Measurements from ENCODE around the gene AKAP12.

Gene AKAP12

DNA sequence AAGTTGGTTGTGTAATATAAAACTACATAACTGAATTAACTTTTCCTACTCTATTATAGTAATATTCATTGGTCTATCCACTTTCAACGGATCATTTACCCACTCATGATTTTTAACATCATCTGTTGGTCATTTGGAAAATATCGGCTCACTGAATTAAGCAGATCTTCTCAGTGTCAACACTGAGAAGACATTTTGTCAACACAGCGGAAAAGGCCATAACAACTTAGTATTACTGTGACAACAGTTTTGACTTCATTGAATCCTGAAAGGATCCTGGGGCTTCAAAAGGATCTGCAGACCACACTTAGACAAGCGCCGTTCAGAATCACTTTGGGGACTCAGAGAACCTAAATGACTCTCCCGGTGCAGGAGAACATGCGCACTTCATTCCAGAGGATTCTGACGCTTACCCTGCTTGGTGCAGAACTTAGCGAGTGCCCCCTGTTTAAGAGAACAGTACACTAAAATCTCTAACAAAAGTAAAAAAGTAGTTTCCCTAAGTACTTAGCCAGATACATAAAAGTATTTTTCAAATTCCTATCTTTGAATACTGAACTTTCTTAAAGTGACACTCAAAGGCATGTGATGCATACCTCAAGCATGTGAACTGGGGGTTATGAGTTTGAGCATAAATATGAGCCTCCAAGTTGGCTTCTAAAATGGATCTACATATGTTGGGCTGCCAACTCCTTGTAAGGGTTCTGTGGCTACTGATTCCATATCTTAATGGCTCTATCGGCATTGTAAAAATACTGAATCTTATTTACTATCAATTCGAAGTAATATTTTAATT lies 147.6 kb downstream of the AKAP12 start:
- no peak for DNase-seq

GRCh38 chr6:151388236-151388635 lies 148.5 kb downstream of the AKAP12 start:
- no peak for DNase-seq

DNA sequence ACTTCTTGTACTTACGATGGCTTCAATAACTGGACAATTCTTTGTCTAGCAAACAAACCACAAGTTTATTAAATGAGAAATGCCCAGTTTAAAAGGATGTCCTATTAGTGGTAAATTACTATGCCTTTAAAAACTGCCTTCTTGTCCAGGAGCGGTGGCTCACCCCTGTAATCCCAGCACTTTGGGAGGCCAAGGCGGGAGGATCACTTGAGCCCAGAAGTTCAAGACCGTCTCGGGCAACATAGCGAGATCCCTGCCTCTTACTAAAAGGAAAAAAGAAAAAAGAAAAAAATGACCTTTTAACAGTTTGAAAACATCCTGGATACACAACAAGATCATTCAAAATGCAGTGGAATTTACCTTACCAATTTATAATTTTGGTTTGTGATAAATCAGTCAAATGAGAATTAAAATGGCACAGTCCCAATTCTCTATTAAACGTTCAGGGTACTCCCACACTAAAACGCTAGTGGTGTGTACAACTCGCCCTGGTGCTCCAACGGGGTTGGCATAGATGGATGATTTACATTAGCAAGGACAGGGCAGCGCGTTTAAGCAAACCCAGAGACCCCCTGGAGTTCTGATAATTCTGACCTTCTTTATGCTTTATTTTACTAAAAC lies 149.3 kb downstream of the AKAP12 start:
- no peak for DNase-seq

DNA sequence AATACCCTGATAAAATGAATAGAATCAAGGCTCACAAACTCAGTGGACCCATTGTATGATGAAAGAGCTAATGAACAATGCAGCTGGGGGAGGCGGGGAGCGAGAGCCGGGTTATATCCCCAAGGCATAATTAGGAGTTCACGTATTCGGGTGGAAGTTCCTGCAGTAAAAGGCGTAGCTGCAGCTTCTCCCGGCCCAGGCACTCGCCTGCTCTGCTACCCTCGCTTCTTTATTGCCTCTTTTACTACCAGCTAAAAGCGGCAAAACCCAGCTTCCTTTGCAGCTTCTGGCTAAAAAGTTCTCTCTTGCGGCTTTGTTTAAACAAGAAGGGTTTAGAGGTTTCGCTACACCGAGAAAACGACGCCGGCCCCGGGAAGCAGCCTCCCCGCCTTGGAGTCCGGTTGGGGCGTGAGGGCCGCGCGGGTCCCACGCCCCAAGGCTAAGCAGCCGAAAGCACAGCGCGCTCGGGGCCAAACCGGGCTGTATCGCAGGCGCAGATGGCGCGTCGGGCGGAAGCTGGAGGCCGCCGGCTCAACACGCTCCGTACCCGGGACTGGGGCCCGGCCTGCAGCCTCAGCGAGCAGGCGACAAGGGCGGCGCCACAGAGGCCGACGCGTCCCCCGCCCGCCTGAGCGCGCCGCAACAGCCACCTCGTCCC lies 150.0 kb downstream of the AKAP12 start:
- no peak for DNase-seq

DNA sequence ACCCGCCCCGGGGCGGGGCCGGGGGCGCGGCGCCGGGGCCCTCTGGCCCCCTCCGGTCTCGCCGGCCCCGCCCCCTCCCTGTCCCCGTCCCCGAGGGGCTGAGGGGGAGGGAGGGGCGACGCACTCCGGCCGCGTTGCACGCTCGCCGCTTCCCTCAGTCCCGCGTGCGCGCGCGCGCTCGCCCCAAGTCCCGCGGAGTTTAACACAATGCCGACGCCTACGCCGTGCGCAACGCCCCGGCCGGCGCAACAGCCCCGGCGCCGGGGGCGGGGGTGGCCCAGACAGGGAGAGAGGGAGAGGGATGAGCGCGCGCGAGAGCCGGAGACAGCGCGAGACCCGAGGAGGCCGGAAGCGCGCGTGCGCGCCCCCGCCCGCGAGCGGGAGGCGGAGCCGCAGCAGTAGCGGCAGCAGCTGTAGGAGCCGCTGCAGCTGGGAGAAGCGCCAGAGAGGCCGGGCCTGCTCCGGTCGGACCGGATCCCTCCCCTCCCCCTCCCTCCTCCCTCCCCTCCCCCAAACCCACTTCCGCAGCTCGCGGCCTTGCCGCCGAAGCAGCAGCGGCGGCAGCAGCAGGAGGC lies 150.6 kb downstream of the AKAP12 start:
- DNase-seq, result peak; percentile 97

DNA sequence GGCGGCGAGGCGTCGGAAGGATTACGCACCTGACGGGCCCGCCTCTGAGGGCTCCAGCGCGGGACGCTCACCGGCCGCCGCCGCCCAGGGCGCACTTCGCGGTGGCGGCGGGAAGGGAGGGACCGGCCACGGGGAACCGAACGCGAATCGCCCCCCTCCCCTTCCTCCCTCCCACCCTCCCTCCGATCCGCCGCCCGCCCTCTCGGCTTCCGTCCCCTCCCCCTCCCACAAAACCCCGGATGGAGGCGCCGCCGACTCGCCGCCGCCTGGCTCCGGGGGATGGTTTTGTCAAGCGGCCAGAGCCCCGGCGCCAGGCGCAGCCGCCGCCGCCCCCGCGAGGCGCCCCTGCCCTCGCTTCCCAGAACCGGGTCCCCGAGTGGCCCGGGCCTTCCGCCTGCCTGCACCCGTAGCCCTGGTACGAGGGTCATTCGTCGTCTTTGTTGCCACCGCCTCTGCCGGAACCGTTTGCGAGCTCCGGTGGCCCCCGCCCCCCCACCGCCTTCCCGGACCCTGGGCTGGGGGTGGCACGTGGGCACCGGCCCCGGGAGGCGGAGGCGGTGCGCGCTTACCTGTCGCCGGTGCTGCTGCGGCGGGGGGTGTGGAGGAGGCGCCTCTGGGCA lies 151.2 kb downstream of the AKAP12 start:
- peak; percentile 61 for DNase-seq

GRCh38 chr6:151391471-151392413 lies 152.0 kb downstream of the AKAP12 start, which contains the start of gene ZBTB2:
Gene ZBTB2 (minus strand): TSS chr6:151391559. CDS start chr6:151373637, 17,922 bp downstream.
- peak; percentile 14 for DNase-seq

DNA sequence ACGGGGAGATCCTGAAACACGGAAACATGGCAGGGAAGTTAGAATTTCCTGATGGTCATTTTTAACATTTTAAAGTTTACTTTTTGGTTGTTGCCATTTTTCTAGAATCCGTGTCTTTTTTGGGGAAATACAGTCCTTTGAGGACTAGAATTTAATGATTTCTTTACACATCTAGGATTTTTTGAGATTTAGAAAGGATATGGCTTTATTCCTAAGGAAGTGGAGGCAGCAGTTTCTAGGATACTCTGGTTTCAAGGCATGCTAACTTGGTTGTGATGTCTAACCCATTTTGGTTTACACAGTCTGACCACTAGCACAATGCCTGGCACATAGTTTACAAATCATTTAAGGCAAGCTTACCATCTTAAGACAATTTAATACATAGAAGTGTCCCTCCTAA lies 152.7 kb downstream of the AKAP12 start:
- no peak for DNase-seq

DNA sequence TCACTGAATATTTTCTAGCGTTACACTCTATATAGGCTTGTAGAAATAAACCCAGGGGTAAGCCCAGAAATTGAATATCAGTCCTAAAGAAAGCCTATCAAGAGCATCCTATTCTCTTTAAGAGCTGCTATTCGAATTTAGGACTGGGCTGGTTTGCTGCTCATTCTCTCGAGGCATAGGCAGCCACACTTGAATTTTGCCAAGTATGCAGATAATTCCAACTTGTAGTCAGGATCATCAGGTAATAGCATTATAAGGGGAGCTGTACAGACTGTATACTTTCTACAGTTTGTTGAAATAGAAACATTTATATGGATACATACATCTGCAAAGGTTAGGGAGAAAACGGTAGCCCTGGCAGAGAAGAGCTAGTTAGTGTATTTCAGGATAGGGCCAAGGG lies 153.6 kb downstream of the AKAP12 start:
- no peak for DNase-seq

GRCh38 chr6:151399679-151400078 lies 159.9 kb downstream of the AKAP12 start:
- no peak for DNase-seq

- no peak for DNase-seq
Observed at GRCh38 chr6:151400473-151400872, 160.7 kb downstream of the AKAP12 start.

DNA sequence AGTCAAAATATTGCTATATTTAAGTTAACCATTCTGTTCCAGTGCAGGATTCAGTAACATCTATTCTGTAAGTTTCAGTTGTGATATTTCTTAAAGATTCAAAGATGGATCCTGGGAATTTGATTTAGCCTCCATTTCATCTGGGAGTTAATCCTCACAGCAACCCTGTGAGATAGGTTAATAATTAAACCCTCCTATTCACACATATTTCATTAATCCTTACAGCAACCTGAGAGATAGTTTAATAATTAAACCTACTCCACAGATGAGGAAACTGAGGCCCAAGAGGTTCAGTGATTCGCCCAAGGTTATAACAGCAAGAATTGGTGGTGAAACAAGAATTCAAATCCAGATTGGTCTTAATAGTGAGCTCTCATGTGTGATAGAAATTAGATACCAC lies 162.5 kb downstream of the AKAP12 start:
- DNase-seq, result no peak

GRCh38 chr6:151403919-151404308 lies 164.1 kb downstream of the AKAP12 start:
- no peak for DNase-seq

Data from T1000 (cell line).